Ovary (tissue), 9 donors: ENCODE measurements around the gene DIRAS1. TPM values are rescaled to one million over a fixed set of nuclear protein-coding genes. Genes with fewer than 3 reads are reported as not detected.

Experiments
- DNase-seq, 5 donors: peaks; one replicate each; pipeline ENCODE4 v3.0.0-alpha.2; 2019 to 2020
- H3K27ac ChIP-seq, 2 donors: fragments of 200-600 bp; one replicate each; pipeline versions ENCODE4 v1.5.1 to v1.8.0; 2019 to 2022
- H3K27me3 ChIP-seq: fragments of 200-600 bp; one replicate; pipeline ENCODE4 v1.8.0; 2022
- H3K36me3 ChIP-seq: fragments of 200-600 bp; sonication (generic); one replicate; pipeline ENCODE4 v1.5.1; 2019
- H3K4me1 ChIP-seq: one replicate; pipeline ENCODE4 v1.8.1; 2013; ENCODE audit warnings: mild to moderate bottlenecking, moderate library complexity; ENCODE audit not compliant: insufficient read depth
- H3K4me3 ChIP-seq: fragments of 200-600 bp; sonication (generic); one replicate; pipeline ENCODE4 v1.5.1; 2017
- H3K9me3 ChIP-seq, 2 donors: fragments of 200-600 bp in 1 of 2; sonication (generic) in 1 of 2; one replicate each; pipeline versions ENCODE4 v1.5.1 to v1.8.1; 2013 to 2019; ENCODE audit warnings: mild to moderate bottlenecking in 1 of 2, moderate library complexity in 1 of 2
- EP300 ChIP-seq: sonication (generic); formaldehyde crosslinking; IDR thresholded peaks from one replicate; pipeline ENCODE4 v1.6.1; 2017; ENCODE audit warnings: antibody characterized with exemption
- POLR2A ChIP-seq: fragments of 450-650 bp; IDR thresholded peaks from one replicate; pipeline ENCODE4 v1.6.1; 2017; ENCODE audit warnings: antibody characterized with exemption, mild to moderate bottlenecking, moderate library complexity
- WGBS, 3 donors: extraction: QIAGEN DNeasy Blood & Tissue Kit in 1 of 3; methylation state at CpG; one replicate each; pipeline versions ENCODE4 v1.1.5 to v1.1.7; 2013 to 2017; 5-methylcytosine and 5-hydroxymethylcytosine counted together
- intact Hi-C, 4 donors: fragments of 100-400 bp; cut with DNase I; formaldehyde crosslinking; loops; one replicate each; pipeline versions ENCODE4 v1.11.0 to v1.15.1; 2022 to 2023
- polyA plus RNA-seq, 2 donors: library from polyadenylated mRNA; stranded (reverse); fragments of 200-250 nt in 1 of 2; fragments of 350-450 nt in 1 of 2; fragmentation: Illumina TruSeq in 1 of 2; extraction: RNeasy Lipid Tissue Mini Kit (QIAGEN cat#74804) in 1 of 2; gene quantifications; one replicate each; pipeline ENCODE4 v1.2.3, GENCODE V29; 2013 to 2014
- total RNA-seq, 7 donors: library from RNA; depleted of rRNA in 2 of 7; stranded (reverse); fragments of >200 nt in 2 of 7; fragmentation: NEBNext Ultra II Directional in 3 of 7; extraction: Animal tissue kit (Norgen Biotek cat#: 25700) in 3 of 7; gene quantifications; one replicate each; pipeline versions ENCODE4 v1.1.0 to v1.2.4, GENCODE V29; 2016 to 2023
- TF ChIP-seq, protein P1 (sequence below), 3 donors: fragments of 450-650 bp in 2 of 3; fragments of 200-600 bp in 1 of 3; IDR thresholded peaks; one replicate each; pipeline versions ENCODE4 v1.5.1 to v1.8.0; 2016 to 2022; ENCODE audit warnings: antibody characterized with exemption in 3 of 3, mild to moderate bottlenecking in 1 of 3
- donor health status: DM: no; HTN: no; CAD: no; lungs with moderate emphysema.
- donor health status: DM: no; HTN: no; CAD: no.
- donor health status: Bipolar disorder and iron deficiency.
- donor health status: DM: yes; HTN: yes; CAD: no.
- donor health status: DM: no; HTN: no; CAD: no.
- donor health status: DM: yes; HTN: yes; CAD: no.

The DIRAS1 gene
- total and polyA plus RNA-seq, 9 donors: 0.24 to 16.0 (median 5.7) TPM

DNA sequence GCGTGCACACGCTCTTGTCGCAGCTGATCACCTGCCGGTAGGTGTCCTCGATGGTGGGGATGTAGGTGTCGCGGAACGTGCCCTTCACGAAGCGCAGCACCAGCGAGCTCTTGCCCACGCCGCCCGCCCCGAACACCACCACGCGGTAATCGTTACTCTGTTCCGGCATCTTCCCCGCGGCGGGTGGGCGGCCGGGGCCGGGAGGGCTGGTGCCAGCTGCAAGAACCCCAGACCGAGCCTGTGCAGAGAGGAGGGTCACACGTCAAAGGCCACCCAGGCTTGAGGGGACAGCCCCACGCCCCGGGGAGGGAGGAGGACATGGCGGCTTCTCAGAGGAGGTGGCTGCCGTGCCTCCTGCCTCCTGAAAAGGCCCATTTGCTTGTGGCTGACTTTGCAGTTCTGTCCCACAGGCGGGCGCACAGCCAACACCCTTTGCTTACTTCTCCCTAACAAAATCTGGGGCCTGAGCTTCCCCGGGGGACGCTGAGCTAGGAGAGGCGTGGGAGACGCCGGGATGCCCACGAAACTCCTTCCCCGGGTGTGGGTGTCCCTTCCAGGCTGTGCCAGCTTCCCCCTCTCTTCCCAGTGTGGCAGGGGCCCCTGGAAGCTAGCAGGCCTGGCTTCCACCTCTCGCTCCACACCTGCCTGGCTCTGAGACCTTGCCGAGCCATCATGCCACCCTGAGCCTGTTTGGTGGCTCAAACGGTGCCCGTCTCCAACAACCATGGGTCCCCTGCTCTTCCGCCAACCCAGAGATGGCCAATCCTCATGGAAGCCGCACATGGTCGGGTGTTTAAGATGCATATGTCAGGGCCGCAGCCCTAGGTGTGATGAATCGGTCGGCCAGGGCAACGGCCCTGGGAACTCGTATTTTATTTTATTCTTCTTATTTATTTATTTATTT, 3.3 kb downstream of the DIRAS1 start:
- intact Hi-C loops: no loop called here
- 85 to 89% (median 85%) methylated on average over 52 of the region's 52 CpGs for WGBS, 3 donors
- no peaks in the 10 kb centered on the region for H3K9me3 ChIP-seq
- H3K27me3 ChIP-seq: no peaks in the 10 kb centered on the region
- no peak for DNase-seq
- TF ChIP-seq, protein P1, sequence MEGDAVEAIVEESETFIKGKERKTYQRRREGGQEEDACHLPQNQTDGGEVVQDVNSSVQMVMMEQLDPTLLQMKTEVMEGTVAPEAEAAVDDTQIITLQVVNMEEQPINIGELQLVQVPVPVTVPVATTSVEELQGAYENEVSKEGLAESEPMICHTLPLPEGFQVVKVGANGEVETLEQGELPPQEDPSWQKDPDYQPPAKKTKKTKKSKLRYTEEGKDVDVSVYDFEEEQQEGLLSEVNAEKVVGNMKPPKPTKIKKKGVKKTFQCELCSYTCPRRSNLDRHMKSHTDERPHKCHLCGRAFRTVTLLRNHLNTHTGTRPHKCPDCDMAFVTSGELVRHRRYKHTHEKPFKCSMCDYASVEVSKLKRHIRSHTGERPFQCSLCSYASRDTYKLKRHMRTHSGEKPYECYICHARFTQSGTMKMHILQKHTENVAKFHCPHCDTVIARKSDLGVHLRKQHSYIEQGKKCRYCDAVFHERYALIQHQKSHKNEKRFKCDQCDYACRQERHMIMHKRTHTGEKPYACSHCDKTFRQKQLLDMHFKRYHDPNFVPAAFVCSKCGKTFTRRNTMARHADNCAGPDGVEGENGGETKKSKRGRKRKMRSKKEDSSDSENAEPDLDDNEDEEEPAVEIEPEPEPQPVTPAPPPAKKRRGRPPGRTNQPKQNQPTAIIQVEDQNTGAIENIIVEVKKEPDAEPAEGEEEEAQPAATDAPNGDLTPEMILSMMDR (IDR thresholded peaks at IDR 0.05): no peak
- TF ChIP-seq POLR2A (no peak), EP300 (no peak)
- no peak overlapping the region for H3K27ac ChIP-seq
- no peaks in the 10 kb centered on the region for H3K36me3 ChIP-seq
- H3K4me1 ChIP-seq: peaks cover 10% of the 10 kb centered on the region
- no peak overlapping the region for H3K4me3 ChIP-seq

DNA sequence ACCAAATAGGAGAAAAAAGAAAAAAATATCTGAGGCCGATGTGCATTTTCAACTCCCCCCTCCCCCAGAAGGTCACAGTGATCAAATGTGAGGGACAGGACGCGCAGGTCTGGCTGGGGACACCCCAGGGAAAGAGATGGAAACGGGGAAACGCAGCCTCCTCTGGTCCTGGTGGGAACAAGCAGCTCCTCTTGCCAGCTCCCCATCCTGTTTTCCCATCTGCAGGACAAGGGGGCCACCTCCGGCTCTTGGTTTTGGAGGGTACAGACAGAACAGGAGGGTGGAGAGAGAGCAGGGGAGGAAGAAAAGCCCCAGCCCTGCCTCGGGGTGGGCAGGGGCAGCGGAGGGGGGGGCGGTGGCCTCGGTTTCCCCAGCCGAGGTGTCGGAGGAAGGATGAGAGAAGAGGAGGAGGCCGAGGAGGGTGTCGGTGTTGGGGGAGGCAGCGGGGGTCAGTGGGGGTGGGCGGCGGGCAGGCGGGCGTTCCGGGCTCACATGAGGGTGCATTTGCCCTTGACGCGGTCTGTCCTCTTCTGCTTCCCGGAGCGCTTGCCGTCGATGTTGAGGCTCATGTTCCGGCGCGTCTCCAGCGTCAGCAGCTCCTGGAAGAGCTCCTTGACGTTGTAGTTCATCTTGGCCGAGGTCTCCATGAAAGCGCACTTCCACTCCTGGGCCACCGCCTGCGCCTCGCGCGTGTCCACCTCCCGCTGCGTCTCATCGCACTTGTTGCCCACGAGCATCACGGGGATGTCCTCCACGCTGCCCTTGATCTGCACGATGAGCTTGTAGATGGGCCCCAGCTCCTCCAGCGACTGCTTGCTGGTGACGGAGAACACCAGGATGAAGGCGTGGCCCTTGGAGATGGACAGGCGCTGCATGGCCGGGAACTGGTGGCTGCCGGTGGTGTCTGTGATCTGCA, 4.2 kb downstream of the DIRAS1 start:
- intact Hi-C loops: no loop called here
- no peaks in the 10 kb centered on the region for H3K36me3 ChIP-seq
- H3K27me3 ChIP-seq: no peaks in the 10 kb centered on the region
- no peaks in the 10 kb centered on the region for H3K9me3 ChIP-seq
- no peak overlapping the region for H3K4me3 ChIP-seq
- DNase-seq: no peak
- peaks cover 3% of the 10 kb centered on the region for H3K4me1 ChIP-seq
- TF ChIP-seq EP300: no peak
- TF ChIP-seq, protein P1 (IDR thresholded peaks at IDR 0.05): no peak
- 88 to 92% (median 91%) methylated on average over 50 to 51 of the region's 51 CpGs for WGBS, 3 donors
- H3K27ac ChIP-seq: no peak overlapping the region

DNA sequence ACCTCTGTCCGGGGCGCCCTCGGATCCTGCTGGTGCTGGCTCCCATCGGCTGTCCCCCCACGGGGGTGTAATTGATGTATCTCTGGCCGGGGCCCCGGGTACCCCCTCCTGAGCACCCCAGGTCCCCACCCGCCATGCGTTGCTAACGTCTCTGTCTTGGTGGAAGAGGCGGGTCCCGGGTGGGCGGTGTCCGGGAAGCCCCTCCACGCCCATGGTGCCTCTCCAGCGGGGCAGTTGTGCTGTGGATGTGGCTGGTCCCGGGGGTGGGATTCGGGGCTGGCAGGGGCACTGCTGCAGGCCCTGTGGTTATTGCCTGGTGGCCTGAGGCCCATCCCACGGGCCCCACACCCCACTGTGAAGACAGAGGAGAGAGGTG, 4.9 kb downstream of the DIRAS1 start:
- Histone ChIP-seq H3K27me3 (no peaks in the 10 kb centered on the region), H3K27ac (no peak overlapping the region), H3K4me1 (peaks cover 3% of the 10 kb centered on the region), H3K36me3 (no peaks in the 10 kb centered on the region), H3K4me3 (no peak overlapping the region), H3K9me3 (no peaks in the 10 kb centered on the region)
- TF ChIP-seq EP300 (no peak), POLR2A (no peak)
- TF ChIP-seq, protein P1 (IDR thresholded peaks at IDR 0.05): no peak
- 83 to 89% (median 87%) methylated on average over 3 to 19 of the region's 19 CpGs for WGBS, 3 donors
- peak in 1 of 5 donors; percentile 14 for DNase-seq
- intact Hi-C loops: no loop called here

DNA sequence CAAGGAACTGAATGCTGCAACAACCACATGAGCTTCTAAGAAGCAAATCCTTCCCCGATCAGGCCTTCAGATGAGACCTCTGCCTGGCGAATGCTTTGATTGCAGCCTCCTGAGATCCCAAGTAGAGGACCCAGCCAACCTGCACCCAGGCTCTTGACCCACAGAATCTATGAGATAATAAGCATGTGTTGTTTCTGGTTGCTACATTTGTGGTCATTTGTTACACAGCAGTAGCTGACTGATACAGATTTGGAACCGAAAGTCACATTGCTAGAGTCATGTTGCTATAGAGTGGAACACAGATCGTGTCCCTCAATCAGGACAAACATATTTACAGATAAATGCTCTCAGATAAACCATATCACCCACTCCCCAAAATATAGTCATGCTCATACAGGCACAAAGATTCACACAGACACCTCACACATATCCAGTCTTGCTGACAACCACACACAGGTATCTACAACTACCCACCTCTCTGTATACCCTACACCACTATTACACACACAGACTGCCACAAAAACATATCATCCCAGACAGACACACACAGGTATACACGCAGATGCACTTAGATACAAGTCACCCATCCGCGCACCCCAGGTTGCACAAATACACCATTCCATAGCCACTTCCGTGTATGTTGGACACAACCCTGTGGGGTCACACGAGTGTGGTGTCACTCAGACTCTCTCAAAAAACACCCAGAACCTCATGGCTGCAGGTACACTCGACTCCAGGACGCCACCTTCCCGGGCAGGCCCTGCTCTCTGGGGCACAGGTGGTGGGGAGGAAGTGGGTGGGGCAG, 5.5 kb downstream of the DIRAS1 start:
- intact Hi-C loops: no loop called here
- TF ChIP-seq EP300 (no peak), POLR2A (no peak)
- H3K36me3 ChIP-seq: no peaks in the 10 kb centered on the region
- DNase-seq: no peak
- H3K9me3 ChIP-seq: no peaks in the 10 kb centered on the region
- H3K27me3 ChIP-seq: no peaks in the 10 kb centered on the region
- no peak overlapping the region for H3K4me3 ChIP-seq
- peaks cover 3% of the 10 kb centered on the region for H3K4me1 ChIP-seq
- WGBS, 3 donors: 91 to 94% (median 91%) methylated on average over 12 of the region's 12 CpGs
- no peak overlapping the region for H3K27ac ChIP-seq
